Right cardiac atrium (tissue), 5 donors: ENCODE data around the gene TEX50. TPM values are rescaled to one million over a fixed set of nuclear protein-coding genes. Genes with fewer than 3 reads are reported as not detected.
A peak's percentile ranks its signal among the peaks of the same experiment; 100 is the strongest.
"Not testable (repeated sequence)": the region's sequence is repeated elsewhere in the genome, so short reads cannot be mapped to it uniquely, and the experiment has no call there.

Source experiments
- ATAC-seq, 2 donors: fragments of 200-7000 bp; cut with Tn5 transposase; one replicate each; pipeline versions ENCODE4 v1.8.0 to v1.9.1; 2020; ENCODE audit warnings: moderate library complexity in 2 of 2, mild to moderate bottlenecking in 1 of 2
- DNase-seq, 3 donors: peaks; one replicate each; pipeline ENCODE4 v3.0.0-alpha.2; 2020
- H3K27ac ChIP-seq: one replicate; pipeline ENCODE4 v1.5.1; 2013; ENCODE audit warnings: mild to moderate bottlenecking, low read length, control low read depth, moderate library complexity
- H3K27me3 ChIP-seq: one replicate; pipeline ENCODE4 v1.6.1; 2013; ENCODE audit not compliant: control insufficient read depth, insufficient read depth
- H3K4me1 ChIP-seq: one replicate; pipeline ENCODE4 v1.6.1; 2013; ENCODE audit warnings: low read length; ENCODE audit not compliant: control insufficient read depth, insufficient read depth
- H3K4me3 ChIP-seq: one replicate; pipeline ENCODE4 v1.5.1; 2013; ENCODE audit warnings: low read length, control low read depth
- H3K9me3 ChIP-seq: one replicate; pipeline ENCODE4 v1.6.1; 2013; ENCODE audit warnings: low read length; ENCODE audit not compliant: control insufficient read depth
- WGBS: extraction: QIAGEN DNeasy Blood & Tissue Kit; methylation state at CpG from one replicate; pipeline ENCODE4 v1.1.7; 2013; 5-methylcytosine and 5-hydroxymethylcytosine counted together
- intact Hi-C, 4 donors: fragments of 100-400 bp; cut with DNase I; formaldehyde crosslinking; loops; one replicate each; pipeline versions ENCODE4 v1.11.0 to v1.14.0; 2022 to 2023
- polyA plus RNA-seq: library from polyadenylated mRNA; stranded (reverse); fragments of 200-250 nt; gene quantifications from one replicate; pipeline ENCODE4 v1.2.3, GENCODE V29; 2013
- total RNA-seq, 4 donors: library from RNA; stranded (reverse); fragmentation: NEBNext Ultra II Directional; extraction: Animal tissue kit (Norgen Biotek cat#: 25700); gene quantifications; one replicate each; pipeline ENCODE4 v1.2.1, GENCODE V29; 2021
- donor health status: healthy with polysubstance abuse.
- donor health status: DM: no; HTN: yes; CAD: no.
- donor health status: DM: no; HTN: no; CAD: no.
- donor health status: DM: no; HTN: yes; CAD: no; lungs with severe emphysema.
- donor health status: DM: yes; HTN: yes; CAD: no.

TEX50 gene
- total and polyA plus RNA-seq, 5 donors, result not detected

GRCh38 chr1:173666646-173667045 is 31.5 kb downstream of the TEX50 start:
- no peak for DNase-seq
- no peaks in the 10 kb centered on the region for H3K4me1 ChIP-seq
- no peaks in the 10 kb centered on the region for H3K27me3 ChIP-seq
- WGBS, result 94% methylated on average over 3 of the region's 3 CpGs
- H3K27ac ChIP-seq, result no peak overlapping the region
- no peak for ATAC-seq
- no peak overlapping the region for H3K4me3 ChIP-seq
- intact Hi-C loops, result no loop called here
- no peaks in the 10 kb centered on the region for H3K9me3 ChIP-seq

- Histone ChIP-seq H3K9me3 (no peaks in the 10 kb centered on the region), H3K27ac (no peak within 1 kb of the TSS), H3K27me3 (no peaks in the 10 kb centered on the region), H3K4me1 (no peaks in the 10 kb centered on the region), H3K4me3 (peak within 1 kb of the TSS; percentile 38)
- WGBS, result 2% methylated on average over 33 of the region's 33 CpGs
- intact Hi-C loops, result no loop called here
- peak; percentile 77 to 87 (median 86) for DNase-seq
- peak; percentile 89 to 96 for ATAC-seq
Measured at GRCh38 chr1:173669491-173669941, 34.4 kb downstream of the TEX50 start, which contains the start of gene ANKRD45. ANKRD45 (minus strand) TSS chr1:173669851; CDS start chr1:173659418, 10,433 bp downstream.

GRCh38 chr1:173674496-173674895 is 39.4 kb downstream of the TEX50 start:
- H3K27ac ChIP-seq, H3K27me3 ChIP-seq, H3K4me1 ChIP-seq, ATAC-seq, intact Hi-C loops, H3K4me3 ChIP-seq, DNase-seq, H3K9me3 ChIP-seq: not testable (repeated sequence)
- 82% methylated on average over 2 of the region's 2 CpGs for WGBS

GRCh38 chr1:173680152-173680551 is 45.0 kb downstream of the TEX50 start:
- ATAC-seq, H3K4me3 ChIP-seq, DNase-seq, H3K9me3 ChIP-seq, H3K4me1 ChIP-seq, H3K27ac ChIP-seq, H3K27me3 ChIP-seq, intact Hi-C loops: not testable (repeated sequence)
- 90% methylated on average over 5 of the region's 5 CpGs for WGBS

- ATAC-seq, result no peak
- intact Hi-C loops, result no loop called here
- H3K4me3 ChIP-seq, result no peak overlapping the region
- no peaks in the 10 kb centered on the region for H3K27me3 ChIP-seq
- no peak for DNase-seq
- H3K9me3 ChIP-seq, result no peaks in the 10 kb centered on the region
- no peak overlapping the region for H3K27ac ChIP-seq
- no peaks in the 10 kb centered on the region for H3K4me1 ChIP-seq
Measured at GRCh38 chr1:173682184-173682583, 47.0 kb downstream of the TEX50 start.

GRCh38 chr1:173683838-173684237 is 48.7 kb downstream of the TEX50 start:
- DNase-seq, H3K4me1 ChIP-seq, H3K9me3 ChIP-seq, H3K4me3 ChIP-seq, intact Hi-C loops, H3K27me3 ChIP-seq, ATAC-seq, H3K27ac ChIP-seq: not testable (repeated sequence)
- WGBS, result 84% methylated on average over 4 of the region's 4 CpGs

GRCh38 chr1:173685121-173685520 is 50.0 kb downstream of the TEX50 start:
- H3K4me3 ChIP-seq, DNase-seq, H3K27ac ChIP-seq, H3K4me1 ChIP-seq, ATAC-seq, intact Hi-C loops, H3K9me3 ChIP-seq, H3K27me3 ChIP-seq: not testable (repeated sequence)
- WGBS, result 75% methylated on average over 3 of the region's 3 CpGs

Other genes with a start within 250 kb of the TEX50 start
- gene PRDX6, start 158.0 kb upstream of the TEX50 start, total RNA-seq, result 100 to 1,000 TPM; 638 to 760 (median 675) TPM
- 756 TPM for gene PRDX6, start 158.0 kb upstream of the TEX50 start, polyA plus RNA-seq
- gene SLC9C2, start 32.3 kb upstream of the TEX50 start, total RNA-seq, result under 1 TPM; 0.12 to 0.42 (median 0.32) TPM
- gene SLC9C2, start 32.3 kb upstream of the TEX50 start, polyA plus RNA-seq, result 0.09 TPM
- gene ANKRD45, start 34.5 kb downstream of the TEX50 start, total RNA-seq, result 1 to 10 TPM in 2 of 4 donors, under 1 TPM in 2; 0.93 to 1.4 (median 1.2) TPM
- 0.27 TPM for gene ANKRD45, start 34.5 kb downstream of the TEX50 start, polyA plus RNA-seq
- gene KLHL20, start 79.6 kb downstream of the TEX50 start, total RNA-seq, result 10 to 100 TPM; 17.5 to 22.0 (median 21.6) TPM
- 7.3 TPM for gene KLHL20, start 79.6 kb downstream of the TEX50 start, polyA plus RNA-seq
- 10 to 100 TPM; 11.7 to 13.6 (median 13.1) TPM for gene DARS2, start 189.3 kb downstream of the TEX50 start, total RNA-seq
- 8.3 TPM for gene DARS2, start 189.3 kb downstream of the TEX50 start, polyA plus RNA-seq
- 1 to 10 TPM; 3.0 to 4.3 (median 3.9) TPM for gene CENPL, start 189.5 kb downstream of the TEX50 start, total RNA-seq
- gene CENPL, start 189.5 kb downstream of the TEX50 start, polyA plus RNA-seq, result 2.9 TPM
- gene GAS5, start 232.7 kb downstream of the TEX50 start, total RNA-seq, result 10 to 100 TPM; 69.3 to 92.6 (median 82.5) TPM
- gene GAS5, start 232.7 kb downstream of the TEX50 start, polyA plus RNA-seq, result 78.6 TPM
- gene ZBTB37, start 233.0 kb downstream of the TEX50 start, total RNA-seq, result 10 to 100 TPM in 1 of 4 donors, 1 to 10 TPM in 3; 8.9 to 12.3 (median 9.3) TPM
- gene ZBTB37, start 233.0 kb downstream of the TEX50 start, polyA plus RNA-seq, result 2.6 TPM